T-cell (primary cell): ENCODE data around the gene KIF12. TPM values are rescaled to one million over a fixed set of nuclear protein-coding genes. Genes with fewer than 3 reads are reported as not detected.

Source experiments
- ATAC-seq, 4 experiments: fragments of 200-7000 bp in 3 of 4; fragments of 150-1000 bp in 1 of 4; cut with Tn5 transposase; replicated peaks in 1 of 4; 1 replicate in 3 of 4; 2 replicates in 1 of 4; pipeline ENCODE4 v1.10.0; 2021; ENCODE audit warnings: moderate library complexity in 3 of 4, mild to moderate bottlenecking in 2 of 4, moderate number of reproducible peaks in 1 of 4
- CTCF ChIA-PET, 2 donors: fragments of 300-600 bp; sonication (Branson Sonifier 250); formaldehyde crosslinking; loops; one replicate each; lab custom pipeline; 2022; ENCODE audit warnings: antibody characterized with exemption in 2 of 2; lab: Charles Lee
- POLR2A ChIA-PET, 2 donors: fragments of 300-600 bp; sonication (Branson Sonifier 250); formaldehyde crosslinking; loops; one replicate each; lab custom pipeline; 2022; ENCODE audit warnings: antibody characterized with exemption in 2 of 2; lab: Charles Lee
- DNase-seq, 35 experiments: peaks; one replicate each; pipeline versions ENCODE4 v3.0.0 to v3.0.0-alpha.2; 2013 to 2023
- H3K27ac ChIP-seq: one replicate; pipeline ENCODE4 v1.5.1; 2013; ENCODE audit warnings: low read length
- H3K27me3 ChIP-seq, 2 experiments: replicated peaks in 1 of 2; 1 replicate in 1 of 2; 2 replicates in 1 of 2; pipeline versions ENCODE4 v1.6.1 to v1.7.0; 2013; ENCODE audit warnings: low read length in 1 of 2, mixed read lengths in 1 of 2; ENCODE audit not compliant: control insufficient read depth in 2 of 2, insufficient read depth in 2 of 2; ENCODE audit errors: extremely low read depth in 1 of 2
- H3K36me3 ChIP-seq, 2 donors: 1 replicate in 1 of 2; 2 replicates in 1 of 2; pipeline versions ENCODE4 v1.6.1 to v1.7.0; 2013; ENCODE audit warnings: low read length in 1 of 2; ENCODE audit not compliant: control insufficient read depth in 2 of 2, insufficient read depth in 1 of 2; ENCODE audit errors: extremely low read depth in 1 of 2
- H3K4me1 ChIP-seq, 2 experiments: 1 replicate in 1 of 2; 2 replicates in 1 of 2; pipeline versions ENCODE4 v1.6.1 to v1.7.0; 2013; ENCODE audit warnings: low read length in 2 of 2, mixed read lengths in 1 of 2; ENCODE audit not compliant: insufficient read depth in 2 of 2, control insufficient read depth in 1 of 2; ENCODE audit errors: extremely low read depth in 1 of 2
- H3K4me3 ChIP-seq, 2 donors: 1 replicate in 1 of 2; 2 replicates in 1 of 2; pipeline versions ENCODE4 v1.5.1 to v1.7.0; 2013; ENCODE audit warnings: mild to moderate bottlenecking in 2 of 2, low read length in 1 of 2, moderate library complexity in 1 of 2; ENCODE audit not compliant: control insufficient read depth in 1 of 2; ENCODE audit errors: extremely low read depth in 1 of 2
- H3K9me3 ChIP-seq: 2 replicates; pipeline ENCODE4 v1.7.0; 2013
- H3K27ac Mint-ChIP-seq, 2 donors: one replicate each; pipeline ENCODE4 v1.8.0; 2020 to 2021; ENCODE audit warnings: mild to moderate bottlenecking in 2 of 2, mixed read lengths in 2 of 2
- H3K27me3 Mint-ChIP-seq, 2 donors: one replicate each; pipeline ENCODE4 v1.8.0; 2021 to 2022; ENCODE audit warnings: mixed read lengths in 2 of 2
- H3K36me3 Mint-ChIP-seq: one replicate; pipeline ENCODE4 v1.8.0; 2021; ENCODE audit warnings: mixed read lengths
- H3K4me1 Mint-ChIP-seq, 3 donors: one replicate each; pipeline ENCODE4 v1.8.0; 2020 to 2022; ENCODE audit warnings: mixed read lengths in 3 of 3, mild to moderate bottlenecking in 1 of 3
- H3K4me3 Mint-ChIP-seq, 3 donors: one replicate each; pipeline ENCODE4 v1.8.0; 2020 to 2022; ENCODE audit warnings: mild to moderate bottlenecking in 3 of 3, mixed read lengths in 3 of 3, moderate library complexity in 3 of 3
- H3K9me3 Mint-ChIP-seq, 3 donors: one replicate each; pipeline ENCODE4 v1.8.0; 2020 to 2022; ENCODE audit warnings: mixed read lengths in 3 of 3
- WGBS: methylation state at CpG from one replicate; pipeline ENCODE4 v1.1.5; 2013; ENCODE audit warnings: missing lambda C conversion rate; ENCODE audit not compliant: insufficient coverage; 5-methylcytosine and 5-hydroxymethylcytosine counted together
- total RNA-seq, 35 experiments: library from RNA in 6 of 35; stranded (reverse) in 6 of 35; fragments of 120-200 nt in 1 of 35; gene quantifications; one replicate each; pipeline versions ENCODE4 v1.2.1 to v1.2.4 and lab custom pipeline; 2013 to 2026

Gene KIF12
- total RNA-seq, 5 donors from 2014 or later (not counting 1 experiment from before 2014, with no cell fraction given), result 0.10 TPM; not detected in 4

- H3K27ac Mint-ChIP-seq, result no peak overlapping the region
- Histone ChIP-seq H3K9me3 (no peaks in the 10 kb centered on the region), H3K27ac (no peak overlapping the region), H3K27me3 (peaks cover 0 to 20% of the 10 kb centered on the region in 2 experiments), H3K36me3 (no peaks in the 10 kb centered on the region), H3K4me3 (no peak overlapping the region), H3K4me1 (no peaks in the 10 kb centered on the region)
- H3K4me3 Mint-ChIP-seq, result no peak overlapping the region
- H3K9me3 Mint-ChIP-seq, result no peaks in the 10 kb centered on the region
- DNase-seq (peak in 28 of 35 experiments; percentile 3 to 60 (median 28)), ATAC-seq (peak in 3 of 4 experiments; percentile 52 to 63 (median 58))
- ChIA-PET CTCF (interaction anchor here (0.7 to 1.2 kb wide), 5 partner anchors 53 to 183 kb away, joined by 3 to 7 read pairs (median 4); no protein-coding TSS in a partner anchor), POLR2A (interaction anchor here in 1 of 2 donors (0.7 kb wide), 1 partner anchor 26 kb away, joined by 3 read pairs; no protein-coding TSS in a partner anchor)
- WGBS, result 51% methylated on average over 21 of the region's 28 CpGs
- H3K27me3 Mint-ChIP-seq, result peaks cover 14 to 23% of the 10 kb centered on the region in 2 donors
- no peaks in the 10 kb centered on the region for H3K4me1 Mint-ChIP-seq
- no peaks in the 10 kb centered on the region for H3K36me3 Mint-ChIP-seq
Measured at GRCh38 chr9:114108016-114108833, 9.1 kb upstream of the KIF12 start.

GRCh38 chr9:114107286-114108001 is 8.4 kb upstream of the KIF12 start:
- no peaks in the 10 kb centered on the region for H3K36me3 ChIP-seq
- H3K4me3 ChIP-seq, result no peak overlapping the region
- H3K27me3 Mint-ChIP-seq, result peaks cover 10 to 18% of the 10 kb centered on the region in 2 donors
- peaks cover 0 to 3% (median 0%) of the 10 kb centered on the region in 3 donors for H3K9me3 Mint-ChIP-seq
- DNase-seq (no peak), ATAC-seq (no peak)
- no peak overlapping the region for H3K4me3 Mint-ChIP-seq
- no peaks in the 10 kb centered on the region for H3K4me1 ChIP-seq
- ChIA-PET CTCF (no interaction called here), POLR2A (interaction anchor here in 1 of 2 donors (0.7 kb wide), 1 partner anchor 26 kb away, joined by 3 read pairs; no protein-coding TSS in a partner anchor)
- H3K9me3 ChIP-seq, result no peaks in the 10 kb centered on the region
- no peaks in the 10 kb centered on the region for H3K36me3 Mint-ChIP-seq
- no peak overlapping the region for H3K27ac Mint-ChIP-seq
- 30% methylated on average over 7 of the region's 13 CpGs for WGBS
- H3K27me3 ChIP-seq, result peaks cover 0 to 18% of the 10 kb centered on the region in 2 experiments
- no peak overlapping the region for H3K27ac ChIP-seq
- H3K4me1 Mint-ChIP-seq, result no peaks in the 10 kb centered on the region

- DNase-seq, result no peak
- no peaks in the 10 kb centered on the region for H3K36me3 ChIP-seq
- H3K27me3 ChIP-seq, result peaks cover 0 to 14% of the 10 kb centered on the region in 2 experiments
- Mint-ChIP-seq H3K27me3 (peaks cover 3 to 19% of the 10 kb centered on the region in 2 donors), H3K27ac (no peak overlapping the region), H3K9me3 (peaks cover 0 to 8% (median 3%) of the 10 kb centered on the region in 3 donors), H3K36me3 (peaks cover 3% of the 10 kb centered on the region), H3K4me3 (no peak overlapping the region), H3K4me1 (no peaks in the 10 kb centered on the region)
- no peaks in the 10 kb centered on the region for H3K9me3 ChIP-seq
- ChIA-PET CTCF (interaction anchor here in 1 of 2 donors (0.6 kb wide), 1 partner anchor 185 kb away, joined by 3 read pairs; no protein-coding TSS in a partner anchor), POLR2A (no interaction called here)
- no peak for ATAC-seq
- H3K27ac ChIP-seq, result no peak overlapping the region
- no CpG with 5 or more reads among the region's 5 CpGs for WGBS
- H3K4me3 ChIP-seq, result no peak overlapping the region
- H3K4me1 ChIP-seq, result no peaks in the 10 kb centered on the region
Measured at GRCh38 chr9:114105236-114105635, 6.1 kb upstream of the KIF12 start.

GRCh38 chr9:114102484-114102883 is 3.4 kb upstream of the KIF12 start:
- no peak overlapping the region for H3K4me3 Mint-ChIP-seq
- ChIA-PET POLR2A (no interaction called here), CTCF (interaction anchor here in 1 of 2 donors (0.7 kb wide), 1 partner anchor 20 kb away, joined by 4 read pairs; no protein-coding TSS in a partner anchor)
- peaks cover 3% of the 10 kb centered on the region for H3K36me3 Mint-ChIP-seq
- no peak for ATAC-seq
- no peak overlapping the region for H3K27ac ChIP-seq
- no peak for DNase-seq
- H3K27ac Mint-ChIP-seq, result no peak overlapping the region
- peaks cover 15 to 23% of the 10 kb centered on the region in 2 donors for H3K27me3 Mint-ChIP-seq
- peaks cover 0 to 4% of the 10 kb centered on the region in 2 experiments for H3K4me1 ChIP-seq
- H3K4me1 Mint-ChIP-seq, result peaks cover 0 to 5% (median 3%) of the 10 kb centered on the region in 3 donors
- H3K4me3 ChIP-seq, result no peak overlapping the region
- no peaks in the 10 kb centered on the region for H3K36me3 ChIP-seq
- H3K9me3 ChIP-seq, result no peaks in the 10 kb centered on the region
- peaks cover 0 to 22% of the 10 kb centered on the region in 2 experiments for H3K27me3 ChIP-seq
- peaks cover 0 to 8% (median 3%) of the 10 kb centered on the region in 3 donors for H3K9me3 Mint-ChIP-seq

GRCh38 chr9:114100536-114100935 is 1.4 kb upstream of the KIF12 start:
- WGBS, result 67% methylated on average over 1 of the region's 1 CpG

GRCh38 chr9:114099669-114100270 is 678 bp upstream of the KIF12 start:
- peaks cover 0 to 8% (median 3%) of the 10 kb centered on the region in 3 donors for H3K9me3 Mint-ChIP-seq
- no peak overlapping the region for H3K27ac Mint-ChIP-seq
- Histone ChIP-seq H3K27me3 (peaks cover 4 to 49% of the 10 kb centered on the region in 2 experiments), H3K27ac (no peak overlapping the region), H3K36me3 (no peaks in the 10 kb centered on the region), H3K4me1 (peaks cover 0 to 5% of the 10 kb centered on the region in 2 experiments), H3K4me3 (no peak overlapping the region), H3K9me3 (no peaks in the 10 kb centered on the region)
- POLR2A ChIA-PET, result no interaction called here
- WGBS, result 100% methylated on average over 1 of the region's 2 CpGs
- H3K36me3 Mint-ChIP-seq, result peaks cover 3% of the 10 kb centered on the region
- no peak for ATAC-seq
- peaks cover 37 to 50% of the 10 kb centered on the region in 2 donors for H3K27me3 Mint-ChIP-seq
- peaks cover 11 to 16% (median 12%) of the 10 kb centered on the region in 3 donors for H3K4me1 Mint-ChIP-seq
- CTCF ChIA-PET, result no interaction called here
- DNase-seq, result no peak
- H3K4me3 Mint-ChIP-seq, result peak overlapping the region in 1 of 3 donors; percentile 56

More at GRCh38 chr9:114100536-114100935, 1.4 kb upstream of the KIF12 start:
- no peak for ATAC-seq
- H3K9me3 Mint-ChIP-seq, result peaks cover 0 to 8% (median 3%) of the 10 kb centered on the region in 3 donors
- ChIA-PET CTCF (no interaction called here), POLR2A (no interaction called here)
- H3K36me3 Mint-ChIP-seq, result peaks cover 3% of the 10 kb centered on the region
- no peaks in the 10 kb centered on the region for H3K9me3 ChIP-seq
- H3K27ac ChIP-seq, result no peak overlapping the region
- no peak overlapping the region for H3K4me3 ChIP-seq
- peaks cover 4 to 41% of the 10 kb centered on the region in 2 experiments for H3K27me3 ChIP-seq
- no peak overlapping the region for H3K4me3 Mint-ChIP-seq
- H3K4me1 Mint-ChIP-seq, result peaks cover 11 to 16% (median 12%) of the 10 kb centered on the region in 3 donors
- DNase-seq, result no peak
- H3K4me1 ChIP-seq, result peaks cover 0 to 5% of the 10 kb centered on the region in 2 experiments
- H3K27ac Mint-ChIP-seq, result no peak overlapping the region
- peaks cover 29 to 42% of the 10 kb centered on the region in 2 donors for H3K27me3 Mint-ChIP-seq
- H3K36me3 ChIP-seq, result no peaks in the 10 kb centered on the region
